ENCODE results near the gene SRD5A3. TPM values are rescaled to one million over a fixed set of nuclear protein-coding genes. Genes with fewer than 3 reads are reported as not detected.

SRD5A3 gene
- total RNA-seq, 4 donors from 2014 or later = 9.3 to 24.8 (median 17.1) TPM

DNA sequence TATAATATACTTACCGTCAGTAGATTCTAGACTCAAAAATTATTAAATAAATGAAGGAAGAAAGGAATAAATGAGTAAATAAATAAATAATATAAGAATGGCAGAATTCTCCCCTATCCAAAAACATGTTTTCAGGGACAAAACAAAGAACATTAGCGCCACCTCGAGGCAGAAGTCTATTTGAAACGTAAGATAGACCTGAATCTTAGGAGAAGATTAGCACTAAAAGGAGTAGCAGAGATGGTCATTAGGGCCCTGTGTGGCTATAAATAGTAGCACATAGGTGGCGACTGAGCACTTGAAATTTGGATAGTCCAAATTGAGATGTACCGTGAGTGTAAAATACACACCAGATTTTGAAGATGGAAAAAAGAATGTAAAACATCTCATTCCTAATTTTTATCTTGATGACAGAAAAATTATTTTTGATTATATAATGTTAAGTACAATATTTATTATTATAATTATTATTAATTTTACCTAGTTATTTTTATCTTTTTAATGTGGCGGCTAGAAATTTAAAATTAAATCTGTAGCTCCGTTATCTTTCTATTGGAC lies 24.3 kb upstream of the SRD5A3 start:
- Histone ChIP-seq H3K27ac (no peak overlapping the region), H3K27me3 (no peaks in the 10 kb centered on the region), H3K36me3 (no peaks in the 10 kb centered on the region), H3K4me1 (peaks cover 6% of the 10 kb centered on the region), H3K4me3 (no peak overlapping the region), H3K9me3 (no peaks in the 10 kb centered on the region)
- peak; percentile 76 to 84 for DNase-seq (ENCODE audit: low spot score in 2 of 2)
- WGBS = 26% methylated on average over 8 of the region's 8 CpGs
- TF ChIP-seq, protein P1, sequence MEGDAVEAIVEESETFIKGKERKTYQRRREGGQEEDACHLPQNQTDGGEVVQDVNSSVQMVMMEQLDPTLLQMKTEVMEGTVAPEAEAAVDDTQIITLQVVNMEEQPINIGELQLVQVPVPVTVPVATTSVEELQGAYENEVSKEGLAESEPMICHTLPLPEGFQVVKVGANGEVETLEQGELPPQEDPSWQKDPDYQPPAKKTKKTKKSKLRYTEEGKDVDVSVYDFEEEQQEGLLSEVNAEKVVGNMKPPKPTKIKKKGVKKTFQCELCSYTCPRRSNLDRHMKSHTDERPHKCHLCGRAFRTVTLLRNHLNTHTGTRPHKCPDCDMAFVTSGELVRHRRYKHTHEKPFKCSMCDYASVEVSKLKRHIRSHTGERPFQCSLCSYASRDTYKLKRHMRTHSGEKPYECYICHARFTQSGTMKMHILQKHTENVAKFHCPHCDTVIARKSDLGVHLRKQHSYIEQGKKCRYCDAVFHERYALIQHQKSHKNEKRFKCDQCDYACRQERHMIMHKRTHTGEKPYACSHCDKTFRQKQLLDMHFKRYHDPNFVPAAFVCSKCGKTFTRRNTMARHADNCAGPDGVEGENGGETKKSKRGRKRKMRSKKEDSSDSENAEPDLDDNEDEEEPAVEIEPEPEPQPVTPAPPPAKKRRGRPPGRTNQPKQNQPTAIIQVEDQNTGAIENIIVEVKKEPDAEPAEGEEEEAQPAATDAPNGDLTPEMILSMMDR (IDR thresholded peaks at IDR 0.05) = peak; percentile 35 to 36
- TF ChIP-seq POLR2A (IDR thresholded peaks at IDR 0.05) = no peak

DNA sequence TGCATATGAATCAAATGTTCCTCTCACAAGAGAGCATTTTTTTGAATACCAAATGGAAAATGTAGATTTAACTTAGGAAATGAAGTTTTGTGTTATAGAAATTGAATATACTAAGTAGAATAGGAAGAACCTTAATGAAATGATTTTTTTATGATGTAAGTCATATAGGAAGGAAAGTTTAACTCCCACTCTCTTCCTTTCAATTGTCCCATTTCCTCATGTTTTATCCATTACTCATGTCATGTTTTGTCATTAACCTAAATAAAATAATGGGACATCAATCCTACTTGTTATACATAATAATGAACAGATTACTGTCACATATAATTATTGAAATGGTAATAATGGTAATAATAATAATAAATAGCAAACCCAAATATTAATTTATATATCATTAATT lies 22.7 kb upstream of the SRD5A3 start:
- H3K36me3 ChIP-seq = no peaks in the 10 kb centered on the region
- no peaks in the 10 kb centered on the region for H3K27me3 ChIP-seq
- no peaks in the 10 kb centered on the region for H3K9me3 ChIP-seq
- no peak for DNase-seq (ENCODE audit: low spot score in 2 of 2)
- no peak overlapping the region for H3K27ac ChIP-seq
- peaks cover 3% of the 10 kb centered on the region for H3K4me1 ChIP-seq
- no peak overlapping the region for H3K4me3 ChIP-seq
- TF ChIP-seq, protein P1 (IDR thresholded peaks at IDR 0.05) = no peak
- TF ChIP-seq POLR2A (IDR thresholded peaks at IDR 0.05) (no peak), EP300 (IDR thresholded peaks at IDR 0.05) (no peak), POLR2AphosphoS5 (IDR thresholded peaks at IDR 0.05) (no peak)

DNA sequence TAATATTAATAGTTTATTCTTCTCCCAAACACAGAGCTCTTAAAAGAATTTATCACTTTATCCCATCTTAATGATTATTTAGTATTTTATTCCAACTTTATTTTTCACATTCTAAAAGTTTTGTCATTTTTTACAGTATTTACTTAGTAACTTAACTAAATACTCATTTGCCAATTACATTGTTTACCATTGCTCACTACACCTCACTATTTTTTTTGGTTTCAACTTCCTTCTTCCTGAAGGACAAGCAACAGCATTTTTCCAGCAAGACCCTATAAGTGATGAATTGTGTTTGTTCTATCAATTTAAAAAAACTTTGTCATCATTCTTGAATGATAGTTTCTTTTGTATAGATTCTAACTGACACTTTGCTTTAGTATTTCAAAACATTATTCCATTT lies 19.4 kb upstream of the SRD5A3 start:
- DNase-seq (ENCODE audit: low spot score in 2 of 2) = no peak
- no peak overlapping the region for H3K27ac ChIP-seq
- no peaks in the 10 kb centered on the region for H3K4me1 ChIP-seq
- TF ChIP-seq, protein P1 (IDR thresholded peaks at IDR 0.05) = no peak
- no peak for TF ChIP-seq EP300 (IDR thresholded peaks at IDR 0.05)
- no peak for TF ChIP-seq POLR2AphosphoS5 (IDR thresholded peaks at IDR 0.05)
- no peaks in the 10 kb centered on the region for H3K27me3 ChIP-seq
- H3K9me3 ChIP-seq = no peaks in the 10 kb centered on the region
- H3K4me3 ChIP-seq = no peak overlapping the region
- H3K36me3 ChIP-seq = no peaks in the 10 kb centered on the region

DNA sequence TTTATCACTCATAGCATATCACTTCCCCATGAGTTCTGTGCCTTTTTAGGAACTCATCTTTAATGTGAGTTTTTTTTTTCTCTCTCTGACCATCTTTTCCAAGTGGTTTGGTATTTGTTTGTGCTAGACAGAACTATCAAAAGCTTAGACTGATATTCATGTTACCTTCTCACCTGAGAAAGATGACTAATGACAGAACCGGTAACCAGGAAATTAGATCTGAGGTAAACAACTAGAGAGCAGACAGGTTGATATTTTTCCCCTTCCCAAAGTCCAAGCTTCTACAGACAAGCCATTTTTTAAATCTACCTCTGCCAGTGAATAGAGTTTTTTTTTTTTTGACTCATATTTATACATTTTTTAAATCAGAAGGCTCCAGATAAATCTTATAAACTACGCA lies 17.0 kb upstream of the SRD5A3 start:
- TF ChIP-seq EP300 (IDR thresholded peaks at IDR 0.05) (no peak), POLR2A (IDR thresholded peaks at IDR 0.05) (no peak), POLR2AphosphoS5 (IDR thresholded peaks at IDR 0.05) (no peak)
- TF ChIP-seq, protein P1 (IDR thresholded peaks at IDR 0.05) = no peak
- no peaks in the 10 kb centered on the region for H3K36me3 ChIP-seq
- WGBS = 82% methylated on average over 2 of the region's 2 CpGs
- no peaks in the 10 kb centered on the region for H3K9me3 ChIP-seq
- no peak overlapping the region for H3K4me3 ChIP-seq
- H3K4me1 ChIP-seq = no peaks in the 10 kb centered on the region
- no peak for DNase-seq (ENCODE audit: low spot score in 2 of 2)
- no peak overlapping the region for H3K27ac ChIP-seq
- H3K27me3 ChIP-seq = no peaks in the 10 kb centered on the region

DNA sequence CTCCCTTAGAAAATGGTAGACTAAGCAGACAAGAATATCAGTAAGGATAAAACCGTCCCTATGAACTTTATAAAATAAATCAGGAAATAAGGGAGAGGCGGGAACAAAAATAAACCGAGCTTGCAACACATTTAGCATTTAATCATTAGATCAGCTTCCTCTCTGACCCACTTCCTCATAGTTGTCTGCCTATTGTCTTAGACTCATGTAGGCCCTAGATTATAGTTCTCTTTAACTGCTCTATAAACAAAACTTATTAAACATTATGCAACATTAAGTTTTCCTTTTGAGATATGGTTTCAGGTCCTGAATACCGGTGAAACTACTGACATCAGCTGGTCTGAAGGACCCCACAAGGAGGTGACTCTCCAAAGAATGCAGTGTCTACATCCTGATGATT lies 15.8 kb upstream of the SRD5A3 start:
- Histone ChIP-seq H3K27ac (no peak overlapping the region), H3K36me3 (no peaks in the 10 kb centered on the region), H3K27me3 (no peaks in the 10 kb centered on the region), H3K4me3 (no peak overlapping the region), H3K4me1 (no peaks in the 10 kb centered on the region), H3K9me3 (no peaks in the 10 kb centered on the region)
- WGBS = 79% methylated on average over 4 of the region's 4 CpGs
- no peak for DNase-seq (ENCODE audit: low spot score in 2 of 2)
- TF ChIP-seq POLR2A (IDR thresholded peaks at IDR 0.05) (no peak), EP300 (IDR thresholded peaks at IDR 0.05) (no peak), POLR2AphosphoS5 (IDR thresholded peaks at IDR 0.05) (no peak)
- TF ChIP-seq, protein P1 (IDR thresholded peaks at IDR 0.05) = no peak

All from suprapubic skin (tissue), 4 donors.